ENCODE data around the gene NLN.
"Not testable (repeated sequence)": the region's sequence is repeated elsewhere in the genome, so short reads cannot be mapped to it uniquely, and the experiment has no call there.

The NLN gene

DNA sequence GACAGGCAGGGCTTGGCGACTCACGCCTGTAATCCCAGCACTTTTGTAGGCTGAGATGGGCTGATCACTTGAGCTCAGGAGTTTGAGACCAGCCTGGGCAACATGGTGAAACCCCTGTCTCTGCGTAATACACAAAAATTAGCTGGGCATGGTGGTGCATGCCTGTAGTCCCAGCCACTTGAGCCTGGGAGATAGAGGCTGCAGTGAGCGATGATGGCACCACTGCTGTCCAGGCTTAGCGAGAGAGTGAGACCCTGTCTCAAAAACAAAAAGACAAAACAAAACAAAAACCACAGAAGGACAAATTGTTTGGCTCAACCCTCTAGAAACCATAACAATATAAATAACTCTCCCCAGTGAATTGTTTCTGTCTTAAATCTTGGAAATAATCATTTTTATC, 111.8 kb downstream of the NLN start:
- no peak overlapping the region for H3K27ac ChIP-seq
- H3K27me3 ChIP-seq: no peaks in the 10 kb centered on the region
- no peaks in the 10 kb centered on the region for H3K4me1 ChIP-seq (ENCODE audit: control insufficient read depth in 1 of 2, insufficient read depth in 1 of 2, low read depth in 1 of 2, low read length in 1 of 2)
- H3K36me3 ChIP-seq: no peaks in the 10 kb centered on the region
- TF ChIP-seq, protein P1, sequence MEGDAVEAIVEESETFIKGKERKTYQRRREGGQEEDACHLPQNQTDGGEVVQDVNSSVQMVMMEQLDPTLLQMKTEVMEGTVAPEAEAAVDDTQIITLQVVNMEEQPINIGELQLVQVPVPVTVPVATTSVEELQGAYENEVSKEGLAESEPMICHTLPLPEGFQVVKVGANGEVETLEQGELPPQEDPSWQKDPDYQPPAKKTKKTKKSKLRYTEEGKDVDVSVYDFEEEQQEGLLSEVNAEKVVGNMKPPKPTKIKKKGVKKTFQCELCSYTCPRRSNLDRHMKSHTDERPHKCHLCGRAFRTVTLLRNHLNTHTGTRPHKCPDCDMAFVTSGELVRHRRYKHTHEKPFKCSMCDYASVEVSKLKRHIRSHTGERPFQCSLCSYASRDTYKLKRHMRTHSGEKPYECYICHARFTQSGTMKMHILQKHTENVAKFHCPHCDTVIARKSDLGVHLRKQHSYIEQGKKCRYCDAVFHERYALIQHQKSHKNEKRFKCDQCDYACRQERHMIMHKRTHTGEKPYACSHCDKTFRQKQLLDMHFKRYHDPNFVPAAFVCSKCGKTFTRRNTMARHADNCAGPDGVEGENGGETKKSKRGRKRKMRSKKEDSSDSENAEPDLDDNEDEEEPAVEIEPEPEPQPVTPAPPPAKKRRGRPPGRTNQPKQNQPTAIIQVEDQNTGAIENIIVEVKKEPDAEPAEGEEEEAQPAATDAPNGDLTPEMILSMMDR (IDR thresholded peaks at IDR 0.05): no peak
- no peaks in the 10 kb centered on the region for H3K9me3 ChIP-seq
- no peak overlapping the region for H3K4me3 ChIP-seq (ENCODE audit: low read depth in 1 of 2, low read length in 1 of 2)

DNA sequence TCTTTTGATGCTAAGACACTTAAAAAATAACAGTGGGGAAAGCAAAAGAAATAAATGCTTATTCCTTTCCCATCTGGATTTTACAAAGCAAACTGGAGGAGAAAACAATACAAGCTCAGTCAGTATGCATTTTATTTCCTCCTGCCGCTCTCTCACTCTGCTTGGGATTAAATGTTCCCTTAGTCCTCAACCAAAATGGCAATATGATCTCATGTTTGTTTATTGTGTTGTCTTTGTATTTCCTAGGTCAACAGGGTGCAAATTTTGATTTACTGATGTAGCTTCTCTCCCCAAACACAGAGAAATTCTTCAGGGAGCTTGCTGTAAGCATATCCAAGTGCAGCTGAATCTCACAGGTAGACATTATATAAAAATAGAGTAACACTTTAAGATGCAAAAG, 112.3 kb downstream of the NLN start:
- Histone ChIP-seq H3K27ac (no peak overlapping the region), H3K9me3 (no peaks in the 10 kb centered on the region), H3K4me1 (ENCODE audit: control insufficient read depth in 1 of 2, insufficient read depth in 1 of 2, low read depth in 1 of 2, low read length in 1 of 2) (no peaks in the 10 kb centered on the region), H3K36me3 (no peaks in the 10 kb centered on the region), H3K27me3 (no peaks in the 10 kb centered on the region), H3K4me3 (ENCODE audit: low read depth in 1 of 2, low read length in 1 of 2) (no peak overlapping the region)
- TF ChIP-seq, protein P1 (IDR thresholded peaks at IDR 0.05): no peak

DNA sequence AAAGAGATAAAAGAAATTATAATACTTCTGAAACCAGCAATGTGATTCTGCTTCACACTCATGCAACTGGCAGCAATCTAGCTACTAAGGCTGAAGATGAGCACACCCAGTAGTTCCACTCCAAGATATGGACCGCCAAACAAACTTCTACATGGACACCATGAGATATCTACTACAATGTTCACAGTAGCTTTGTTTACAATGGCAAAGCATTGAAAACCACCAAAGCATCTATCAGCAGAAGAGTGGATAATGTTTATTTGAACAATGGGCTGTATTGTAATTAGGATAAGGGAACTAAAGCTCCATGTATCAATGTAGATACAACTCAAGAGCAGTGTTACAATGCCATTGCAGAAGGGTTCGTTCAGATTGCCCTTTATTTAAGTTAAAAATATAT, 113.2 kb downstream of the NLN start:
- no peak overlapping the region for H3K27ac ChIP-seq
- no peaks in the 10 kb centered on the region for H3K9me3 ChIP-seq
- no peaks in the 10 kb centered on the region for H3K27me3 ChIP-seq
- H3K36me3 ChIP-seq: no peaks in the 10 kb centered on the region
- H3K4me3 ChIP-seq (ENCODE audit: low read depth in 1 of 2, low read length in 1 of 2): no peak overlapping the region
- TF ChIP-seq, protein P1 (IDR thresholded peaks at IDR 0.05): no peak
- no peaks in the 10 kb centered on the region for H3K4me1 ChIP-seq (ENCODE audit: control insufficient read depth in 1 of 2, insufficient read depth in 1 of 2, low read depth in 1 of 2, low read length in 1 of 2)

DNA sequence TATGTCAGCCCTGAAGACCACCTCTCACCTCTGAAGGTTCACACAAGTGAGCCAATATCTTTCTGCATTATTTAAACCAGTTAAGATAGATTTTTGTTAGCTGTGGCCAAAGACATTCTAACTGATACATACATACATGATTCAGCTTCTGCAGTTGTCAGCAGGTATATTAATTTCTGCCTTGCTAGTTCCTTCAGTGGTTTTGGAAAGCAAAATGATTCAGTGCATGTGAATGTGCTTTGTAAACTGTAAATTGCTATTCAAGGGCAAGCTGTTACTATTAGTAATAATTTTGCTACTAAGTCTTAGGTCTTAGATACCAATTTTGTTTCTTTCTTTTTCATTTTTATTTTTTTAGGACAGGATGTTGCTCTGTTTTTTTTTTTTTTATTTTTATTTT, 115.1 kb downstream of the NLN start:
- Histone ChIP-seq H3K9me3 (no peaks in the 10 kb centered on the region), H3K27me3 (no peaks in the 10 kb centered on the region), H3K36me3 (no peaks in the 10 kb centered on the region), H3K27ac (no peak overlapping the region), H3K4me1 (ENCODE audit: control insufficient read depth in 1 of 2, insufficient read depth in 1 of 2, low read depth in 1 of 2, low read length in 1 of 2) (no peaks in the 10 kb centered on the region), H3K4me3 (ENCODE audit: low read depth in 1 of 2, low read length in 1 of 2) (no peak overlapping the region)
- TF ChIP-seq, protein P1 (IDR thresholded peaks at IDR 0.05): no peak

DNA sequence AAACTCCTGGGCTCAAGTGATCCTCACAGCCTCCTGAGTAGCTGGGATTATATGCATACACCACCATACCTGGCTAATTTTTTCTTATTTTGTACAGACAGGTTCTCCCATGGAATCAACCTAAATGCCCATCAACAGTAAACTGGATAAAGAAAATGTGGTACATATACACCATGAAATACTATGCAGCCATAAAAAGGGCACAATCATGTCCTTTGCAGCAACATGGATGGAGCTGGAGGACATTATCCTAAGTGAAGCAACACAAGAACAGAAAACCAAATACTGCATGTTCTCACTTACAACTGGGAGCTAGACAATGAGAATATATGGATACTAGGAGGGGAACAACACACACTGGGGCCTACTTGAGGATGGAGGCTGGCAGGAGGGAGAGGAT, 117.2 kb downstream of the NLN start:
- H3K9me3 ChIP-seq; H3K36me3 ChIP-seq; H3K4me3 ChIP-seq (ENCODE audit: low read depth in 1 of 2, low read length in 1 of 2); H3K27ac ChIP-seq; H3K4me1 ChIP-seq (ENCODE audit: control insufficient read depth in 1 of 2, insufficient read depth in 1 of 2, low read depth in 1 of 2, low read length in 1 of 2); H3K27me3 ChIP-seq: not testable (repeated sequence)

DNA sequence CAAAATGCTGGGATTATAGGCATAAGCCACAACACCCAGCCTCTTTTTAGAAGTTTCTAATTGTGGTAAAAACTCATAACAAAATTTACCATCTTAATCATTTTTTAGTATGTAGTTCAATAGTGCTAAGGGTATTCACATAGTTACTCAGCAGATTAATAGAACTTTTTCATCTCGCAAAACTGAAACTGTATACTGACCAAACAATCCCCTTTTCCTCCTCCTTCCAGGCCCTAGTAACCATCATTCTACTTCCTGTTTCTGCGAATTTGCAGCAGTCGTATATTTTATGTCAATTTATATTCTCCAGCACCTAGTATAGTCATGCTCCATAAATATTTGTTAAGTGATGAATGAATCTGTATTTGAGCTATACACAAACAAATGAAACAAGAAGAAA, 118.1 kb downstream of the NLN start:
- Histone ChIP-seq H3K9me3 (no peaks in the 10 kb centered on the region), H3K27ac (no peak overlapping the region), H3K4me3 (ENCODE audit: low read depth in 1 of 2, low read length in 1 of 2) (no peak overlapping the region), H3K27me3 (no peaks in the 10 kb centered on the region), H3K36me3 (no peaks in the 10 kb centered on the region), H3K4me1 (ENCODE audit: control insufficient read depth in 1 of 2, insufficient read depth in 1 of 2, low read depth in 1 of 2, low read length in 1 of 2) (peaks cover under 1 to 2% of the 10 kb centered on the region in 2 experiments)
- TF ChIP-seq, protein P1 (IDR thresholded peaks at IDR 0.05): no peak

DNA sequence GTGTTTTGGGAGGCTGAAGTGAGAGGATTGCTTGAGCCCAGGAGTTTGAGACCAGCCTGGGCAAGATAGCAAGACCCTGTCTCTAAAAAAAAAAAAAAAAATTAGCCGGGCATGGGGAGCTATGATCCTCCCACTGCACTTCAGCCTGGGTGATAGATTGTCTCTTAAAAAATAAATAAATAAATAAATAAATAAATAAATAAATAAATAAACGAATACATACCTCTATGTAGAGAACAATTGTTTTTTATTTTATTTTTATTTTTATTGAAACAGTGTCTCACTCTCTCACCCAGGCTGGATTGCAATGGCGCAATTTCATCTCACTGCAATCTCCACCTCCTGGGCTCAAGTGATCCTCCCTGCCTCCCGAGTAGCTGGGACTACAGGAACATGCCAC, 122.8 kb downstream of the NLN start:
- H3K4me3 ChIP-seq (ENCODE audit: low read depth in 1 of 2, low read length in 1 of 2); H3K27ac ChIP-seq; H3K9me3 ChIP-seq; H3K27me3 ChIP-seq; H3K36me3 ChIP-seq; H3K4me1 ChIP-seq (ENCODE audit: control insufficient read depth in 1 of 2, insufficient read depth in 1 of 2, low read depth in 1 of 2, low read length in 1 of 2): not testable (repeated sequence)

Measured in neutrophil (primary cell).